GM12878 (cell line): ENCODE results near the gene PLPPR1. TPM values are rescaled to one million over a fixed set of nuclear protein-coding genes. Genes with fewer than 3 reads are reported as not detected.

Source experiments
- ATAC-seq: fragments of 200-7000 bp; cut with Tn5 transposase; 3 replicates; pipeline ENCODE4 v1.9.1; 2020; ENCODE audit warnings: mild to moderate bottlenecking, moderate library complexity
- BruUV-seq: library from RNA; stranded (reverse); fragments of 400-500 nt; replicated peaks from 2 replicates; lab custom pipeline; 2021; lab: Mats Ljungman, UMichigan
- CTCF ChIA-PET: fragments of 300-600 bp; sonication (Branson Sonifier 250); formaldehyde crosslinking; extraction: SDS; loops from one replicate; lab custom pipeline; 2021; ENCODE audit warnings: inconsistent platforms; lab: Yijun Ruan, JAX
- POLR2A ChIA-PET: fragments of 350-600 bp; formaldehyde crosslinking; extraction: SDS; loops from one replicate; lab custom pipeline; 2021; ENCODE audit warnings: inconsistent platforms; lab: Charles Lee
- RAD21 ChIA-PET: fragments of 300-600 bp; sonication (Branson Sonifier 250); formaldehyde crosslinking; loops from one replicate; lab custom pipeline; 2023; ENCODE audit warnings: antibody characterized with exemption; ENCODE audit not compliant: unreplicated experiment; lab: Charles Lee
- SMC1A ChIA-PET: fragments of 300-600 bp; sonication (Branson Sonifier 250); formaldehyde crosslinking; loops from one replicate; lab custom pipeline; 2023; ENCODE audit not compliant: unreplicated experiment, uncharacterized antibody; lab: Charles Lee
- DNase-seq: peaks from one replicate; pipeline ENCODE4 v3.0.0-alpha.2; 2011; ENCODE audit warnings: low read depth, low spot score
- FAIRE-seq: peaks from 3 replicates; lab custom pipeline; 2011; peaks lifted over from hg19 to GRCh38; lab: Jason Lieb, UNC
- H2AFZ ChIP-seq: 2 replicates; pipeline ENCODE4 v1.6.0; 2011; ENCODE audit warnings: low read depth, low read length, control low read depth; ENCODE audit not compliant: control insufficient read depth
- H3K27ac ChIP-seq: 2 replicates; pipeline ENCODE4 v1.5.1; 2011; ENCODE audit warnings: control low read depth; ENCODE audit not compliant: control insufficient read depth, insufficient read depth
- H3K27me3 ChIP-seq, 2 experiments: replicated peaks in 1 of 2; 2 replicates each; pipeline versions ENCODE4 v1.6.0 to v1.6.1; 2011; ENCODE audit warnings: low read length in 1 of 2; ENCODE audit not compliant: control insufficient read depth in 2 of 2, insufficient read depth in 2 of 2
- H3K36me3 ChIP-seq, 2 experiments: 2 replicates each; pipeline ENCODE4 v1.5.1; 2011; ENCODE audit warnings: low read length in 1 of 2; ENCODE audit not compliant: control insufficient read depth in 2 of 2, insufficient read depth in 2 of 2
- H3K4me1 ChIP-seq: 2 replicates; pipeline ENCODE4 v1.6.1; 2011; ENCODE audit warnings: mild to moderate bottlenecking, low read length, moderate library complexity, mixed read lengths; ENCODE audit not compliant: control insufficient read depth, insufficient read depth
- H3K4me2 ChIP-seq: 2 replicates; pipeline ENCODE4 v1.6.0; 2011; ENCODE audit warnings: control low read depth; ENCODE audit not compliant: control insufficient read depth, insufficient read depth
- H3K4me3 ChIP-seq: fragments of 200-600 bp; sonication (generic); 2 replicates; pipeline ENCODE4 v1.5.1; 2016
- H3K79me2 ChIP-seq: 2 replicates; pipeline ENCODE4 v1.6.0; 2011; ENCODE audit warnings: low read length; ENCODE audit not compliant: control insufficient read depth, insufficient read depth
- H3K9ac ChIP-seq: 2 replicates; pipeline ENCODE4 v1.8.0; 2011; ENCODE audit warnings: low read length, control low read depth, mixed read lengths; ENCODE audit not compliant: control insufficient read depth, insufficient read depth
- H3K9me3 ChIP-seq: replicated peaks from 3 replicates; pipeline ENCODE4 v1.5.1; 2011; ENCODE audit warnings: mild to moderate bottlenecking, low read length; ENCODE audit not compliant: control insufficient read depth, insufficient read depth
- H4K20me1 ChIP-seq: 2 replicates; pipeline ENCODE4 v1.6.0; 2011; ENCODE audit not compliant: control insufficient read depth, insufficient read depth
- ASH2L ChIP-seq: fragments of 300-600, 200-600 bp; sonication (generic); IDR thresholded peaks from 2 replicates; pipeline ENCODE4 v1.6.1; 2017; ENCODE audit warnings: low read depth, mild to moderate bottlenecking, borderline replicate concordance
- BMI1 ChIP-seq: fragments of 450-650 bp; IDR thresholded peaks from 2 replicates; pipeline ENCODE4 v1.6.1; 2016; ENCODE audit warnings: mild to moderate bottlenecking, moderate library complexity, borderline replicate concordance
- CBX3 ChIP-seq: fragments of 200-600 bp; sonication (generic); IDR thresholded peaks from 2 replicates; pipeline ENCODE4 v1.6.1; 2016; ENCODE audit warnings: low read depth, borderline replicate concordance
- RB1 ChIP-seq: fragments of 450-650 bp; formaldehyde crosslinking; IDR thresholded peaks from 2 replicates; pipeline ENCODE4 v1.6.1; 2017; ENCODE audit warnings: mild to moderate bottlenecking, borderline replicate concordance
- RBBP5 ChIP-seq: fragments of 200-600 bp; sonication (generic); conservative IDR thresholded peaks from 2 replicates; pipeline ENCODE4 v1.6.1; 2016
- RUNX3 ChIP-seq: IDR thresholded peaks from 2 replicates; pipeline ENCODE4 v1.6.1; 2012; ENCODE audit warnings: low read length, inconsistent platforms
- SP1 ChIP-seq: IDR thresholded peaks from one replicate; pipeline ENCODE4 v1.6.1; 2011; ENCODE audit warnings: low read depth, low read length
- SREBF2 ChIP-seq: IDR thresholded peaks from 2 replicates; pipeline ENCODE4 v1.6.1; 2012; ENCODE audit warnings: mild to moderate bottlenecking, low read length
- TBL1XR1 ChIP-seq: IDR thresholded peaks from 2 replicates; pipeline ENCODE4 v1.6.1; 2012; ENCODE audit warnings: low read depth, low read length, improper control_type of control experiment
- ZNF384 ChIP-seq: IDR thresholded peaks from 2 replicates; pipeline ENCODE4 v1.6.1; 2012; ENCODE audit warnings: low read depth, mild to moderate bottlenecking, low read length, improper control_type of control experiment, borderline replicate concordance
- WGBS: methylation state at CpG from one replicate; pipeline ENCODE4 v1.1.6; 2016; ENCODE audit warnings: low lambda C conversion rate; ENCODE audit not compliant: insufficient replicate concordance, insufficient coverage; ENCODE audit errors: missing lambda C conversion rate; 5-methylcytosine and 5-hydroxymethylcytosine counted together
- in situ Hi-C: fragments of 300-500 bp; cut with MboI; formaldehyde crosslinking; loops from 9 replicates; pipeline ENCODE4 v1.14.3; 2018; ENCODE audit warnings: mixed read lengths
- intact Hi-C: fragments of 100-400 bp; cut with micrococcal nuclease; formaldehyde crosslinking; loops from one replicate; pipeline ENCODE4 v1.14.2; 2022; ENCODE audit not compliant: unreplicated experiment
- polyA plus RNA-seq, 11 experiments: library from polyadenylated mRNA; depleted of rRNA in 4 of 11; unstranded in 6 of 11; stranded (reverse) in 5 of 11; fragments of >200 nt; fragmentation: Nextera tagmentation in 4 of 11; fragmentation: Illumina TruSeq in 1 of 11; extraction: Ambion mirVana in 4 of 11; extraction: Trizol in 1 of 11; gene quantifications; 1 replicate in 1 of 11; 2 replicates in 10 of 11; pipeline versions ENCODE4 v1.2.1 to v1.2.3, GENCODE V29; 2011 to 2016; ENCODE audit warnings: inconsistent platforms in 2 of 11, missing spikeins in 2 of 11, low read depth in 1 of 11
- total RNA-seq, 4 experiments: library from RNA; depleted of rRNA in 3 of 4; stranded (reverse); fragments of >200 nt in 3 of 4; fragmentation: Illumina TruSeq in 1 of 4; extraction: Trizol in 1 of 4; gene quantifications; 2 replicates each; pipeline versions ENCODE4 v1.2.1 to v1.2.3, GENCODE V29; 2013 to 2021
- TF ChIP-seq, protein P1 (sequence below): fragments of 450-650 bp; IDR thresholded peaks from 2 replicates; pipeline ENCODE4 v1.6.1; 2016; ENCODE audit warnings: mild to moderate bottlenecking

Gene PLPPR1
- total and polyA plus RNA-seq, 10 of the 15 experiments (the other 5 are each of a cell fraction or from before 2014, with no cell fraction given) = 0.69 TPM; not detected in 9

DNA sequence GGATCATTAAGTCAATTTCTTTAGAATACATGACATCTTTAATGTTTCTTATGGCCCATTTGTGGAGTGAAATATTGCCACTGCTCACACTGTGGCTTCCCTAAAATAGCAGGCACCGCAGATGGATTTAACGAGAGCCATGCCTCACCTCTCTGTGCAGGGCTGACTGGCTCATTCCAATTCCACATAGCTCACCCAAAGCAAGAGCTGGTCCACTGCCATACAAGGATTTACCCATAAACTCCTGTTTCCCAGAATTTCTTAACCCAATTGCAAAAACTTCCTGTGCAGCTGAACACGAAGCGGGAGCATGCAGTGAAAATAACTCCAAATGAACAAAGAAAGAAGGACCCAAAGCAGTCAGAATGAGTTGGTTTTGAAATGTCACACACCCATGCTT is 196.7 kb downstream of the PLPPR1 start:
- ATAC-seq (no peak), DNase-seq (no peak), FAIRE-seq (no peak)
- no peaks in the 10 kb centered on the region for H4K20me1 ChIP-seq
- no peak for TF ChIP-seq ASH2L
- no peak for TF ChIP-seq BMI1
- TF ChIP-seq SREBF2 = no peak
- no peak for TF ChIP-seq RB1
- TF ChIP-seq, protein P1, sequence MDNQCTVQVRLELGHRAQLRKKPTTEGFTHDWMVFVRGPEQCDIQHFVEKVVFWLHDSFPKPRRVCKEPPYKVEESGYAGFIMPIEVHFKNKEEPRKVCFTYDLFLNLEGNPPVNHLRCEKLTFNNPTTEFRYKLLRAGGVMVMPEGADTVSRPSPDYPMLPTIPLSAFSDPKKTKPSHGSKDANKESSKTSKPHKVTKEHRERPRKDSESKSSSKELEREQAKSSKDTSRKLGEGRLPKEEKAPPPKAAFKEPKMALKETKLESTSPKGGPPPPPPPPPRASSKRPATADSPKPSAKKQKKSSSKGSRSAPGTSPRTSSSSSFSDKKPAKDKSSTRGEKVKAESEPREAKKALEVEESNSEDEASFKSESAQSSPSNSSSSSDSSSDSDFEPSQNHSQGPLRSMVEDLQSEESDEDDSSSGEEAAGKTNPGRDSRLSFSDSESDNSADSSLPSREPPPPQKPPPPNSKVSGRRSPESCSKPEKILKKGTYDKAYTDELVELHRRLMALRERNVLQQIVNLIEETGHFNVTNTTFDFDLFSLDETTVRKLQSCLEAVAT = no peak
- no peak for TF ChIP-seq SP1
- TF ChIP-seq RUNX3 = no peak
- no peak for TF ChIP-seq CBX3
- TF ChIP-seq RBBP5 = no peak
- TF ChIP-seq ZNF384 = no peak
- TF ChIP-seq TBL1XR1 = no peak
- POLR2A ChIA-PET = no interaction called here
- no peak overlapping the region for H3K4me2 ChIP-seq
- CTCF ChIA-PET = no interaction called here
- no peak overlapping the region for H2AFZ ChIP-seq
- no peak overlapping the region for H3K27ac ChIP-seq
- H3K4me3 ChIP-seq = no peak overlapping the region
- H3K79me2 ChIP-seq = no peaks in the 10 kb centered on the region
- H3K36me3 ChIP-seq = no peaks in the 10 kb centered on the region
- H3K9me3 ChIP-seq = no peaks in the 10 kb centered on the region
- 55% methylated on average over 4 of the region's 4 CpGs for WGBS
- H3K27me3 ChIP-seq = no peaks in the 10 kb centered on the region
- in situ Hi-C loops (no loop called here), intact Hi-C loops (no loop called here)
- RAD21 ChIA-PET = no interaction called here
- SMC1A ChIA-PET = interaction anchor here (1.2 kb wide), 1 partner anchor 10 kb away, joined by 3 read pairs; no protein-coding TSS in a partner anchor
- BruUV-seq = no TSS peak
- no peaks in the 10 kb centered on the region for H3K4me1 ChIP-seq
- H3K9ac ChIP-seq = no peak overlapping the region
